HepG2 (cell line): ENCODE data around the gene NEURL2. TPM values are rescaled to one million over a fixed set of nuclear protein-coding genes. Genes with fewer than 3 reads are reported as not detected.

Source experiments
- EHMT2 ChIP-seq: fragments of 200-600 bp; sonication (generic); IDR thresholded peaks from 2 replicates; pipeline ENCODE4 v1.7.0; 2017; ENCODE audit warnings: antibody characterized with exemption, low read depth, low read length, borderline replicate concordance
- REXO4 ChIP-seq: sonication (generic); formaldehyde crosslinking; IDR thresholded peaks from 2 replicates; pipeline ENCODE4 v1.8.0; 2022; ENCODE audit warnings: missing genetic modification reagents, mild to moderate bottlenecking, borderline replicate concordance
- SIN3B ChIP-seq: fragments of 150-350 bp; IDR thresholded peaks from 2 replicates; pipeline ENCODE4 v1.6.1; 2014; ENCODE audit warnings: low read length
- SRSF9 ChIP-seq: fragments of 200-400 bp; formaldehyde crosslinking; IDR thresholded peaks from 2 replicates; pipeline ENCODE4 v1.6.1; 2018; ENCODE audit warnings: borderline replicate concordance, mild to moderate bottlenecking, low read depth, low read length; ENCODE audit not compliant: insufficient read depth, poor library complexity, severe bottlenecking
- TGIF2 ChIP-seq: IDR thresholded peaks from 2 replicates; pipeline ENCODE4 v1.6.1; 2016; ENCODE audit warnings: control low read depth, missing compliant biosample characterization
- ZFX ChIP-seq: sonication (generic); formaldehyde crosslinking; IDR thresholded peaks from 2 replicates; pipeline ENCODE4 v1.4.0; 2020; ENCODE audit warnings: mild to moderate bottlenecking, low read depth, missing genetic modification reagents, moderate library complexity
- ZNF292 ChIP-seq: sonication (generic); formaldehyde crosslinking; IDR thresholded peaks from 2 replicates; pipeline ENCODE4 v1.8.1; 2022; ENCODE audit warnings: mild to moderate bottlenecking, low read depth, missing genetic modification reagents, borderline replicate concordance
- ZNF543 ChIP-seq: sonication (generic); formaldehyde crosslinking; IDR thresholded peaks from 2 replicates; pipeline ENCODE4 v1.4.0; 2020; ENCODE audit warnings: mild to moderate bottlenecking, missing genetic modification reagents
- ZNF629 ChIP-seq: sonication (generic); formaldehyde crosslinking; conservative IDR thresholded peaks from 2 replicates; pipeline ENCODE4 v1.5.0; 2020; ENCODE audit warnings: missing genetic modification reagents
- ZNF770 ChIP-seq: sonication (generic); formaldehyde crosslinking; IDR thresholded peaks from 2 replicates; pipeline ENCODE4 v1.5.0; 2020; ENCODE audit warnings: mild to moderate bottlenecking, missing genetic modification reagents
- ZNF883 ChIP-seq: sonication (generic); formaldehyde crosslinking; IDR thresholded peaks from 2 replicates; pipeline ENCODE4 v1.5.1; 2020; ENCODE audit warnings: mild to moderate bottlenecking, missing genetic modification reagents; ENCODE audit errors: not compliant biosample characterization
- polyA plus RNA-seq, 8 experiments: library from polyadenylated mRNA; depleted of rRNA in 3 of 8; stranded (reverse) in 7 of 8; unstranded in 1 of 8; fragments of >200 nt; fragmentation: Illumina TruSeq in 4 of 8; extraction: Trizol in 4 of 8; gene quantifications; 2 replicates each; pipeline versions ENCODE4 v1.2.1 to v1.2.3, GENCODE V29; 2011 to 2016; ENCODE audit warnings: low read depth in 4 of 8, missing spikeins in 1 of 8, mixed read lengths in 1 of 8; ENCODE audit not compliant: insufficient read depth in 1 of 8
- total RNA-seq, 5 experiments: library from RNA; depleted of rRNA; stranded (reverse); fragments of >200 nt; fragmentation: Illumina TruSeq; extraction: Trizol; gene quantifications; 2 replicates each; pipeline ENCODE4 v1.2.3, GENCODE V29; 2016; ENCODE audit warnings: low read depth in 1 of 5
- TF ChIP-seq, protein P1 (sequence below), 2 experiments: sonication (generic) in 1 of 2; formaldehyde crosslinking in 1 of 2; IDR thresholded peaks; 2 replicates each; pipeline versions ENCODE4 v1.6.1 to v1.9.0; 2014 to 2022; ENCODE audit warnings: antibody characterized with exemption in 1 of 2, borderline replicate concordance in 1 of 2, inconsistent platforms in 1 of 2, low read depth in 1 of 2, missing genetic modification reagents in 1 of 2
- TF ChIP-seq, protein P2 (sequence below): sonication (generic); formaldehyde crosslinking; IDR thresholded peaks from 2 replicates; pipeline ENCODE4 v1.4.0; 2020; ENCODE audit warnings: mild to moderate bottlenecking, missing genetic modification reagents

NEURL2 gene
- total and polyA plus RNA-seq, 2 of the 13 experiments (the other 11 are each of a cell fraction or from before 2014, with no cell fraction given), result 7.2 to 9.7 TPM

GRCh38 chr20:45888681-45889080 lies 2.3 kb downstream of the NEURL2 start (continued):
- TF ChIP-seq ZNF770 (CRISPR knock-in tag) (no peak), ZFX (no peak), ZNF629 (no peak), ZNF883 (CRISPR knock-in tag) (no peak), ZNF292 (CRISPR knock-in tag) (no peak), TGIF2 (CRISPR knock-in tag) (no peak), EHMT2 (no peak), REXO4 (CRISPR knock-in tag) (no peak), ZNF543 (CRISPR knock-in tag) (no peak), SIN3B (no peak), SRSF9 (no peak)
- TF ChIP-seq, protein P1, sequence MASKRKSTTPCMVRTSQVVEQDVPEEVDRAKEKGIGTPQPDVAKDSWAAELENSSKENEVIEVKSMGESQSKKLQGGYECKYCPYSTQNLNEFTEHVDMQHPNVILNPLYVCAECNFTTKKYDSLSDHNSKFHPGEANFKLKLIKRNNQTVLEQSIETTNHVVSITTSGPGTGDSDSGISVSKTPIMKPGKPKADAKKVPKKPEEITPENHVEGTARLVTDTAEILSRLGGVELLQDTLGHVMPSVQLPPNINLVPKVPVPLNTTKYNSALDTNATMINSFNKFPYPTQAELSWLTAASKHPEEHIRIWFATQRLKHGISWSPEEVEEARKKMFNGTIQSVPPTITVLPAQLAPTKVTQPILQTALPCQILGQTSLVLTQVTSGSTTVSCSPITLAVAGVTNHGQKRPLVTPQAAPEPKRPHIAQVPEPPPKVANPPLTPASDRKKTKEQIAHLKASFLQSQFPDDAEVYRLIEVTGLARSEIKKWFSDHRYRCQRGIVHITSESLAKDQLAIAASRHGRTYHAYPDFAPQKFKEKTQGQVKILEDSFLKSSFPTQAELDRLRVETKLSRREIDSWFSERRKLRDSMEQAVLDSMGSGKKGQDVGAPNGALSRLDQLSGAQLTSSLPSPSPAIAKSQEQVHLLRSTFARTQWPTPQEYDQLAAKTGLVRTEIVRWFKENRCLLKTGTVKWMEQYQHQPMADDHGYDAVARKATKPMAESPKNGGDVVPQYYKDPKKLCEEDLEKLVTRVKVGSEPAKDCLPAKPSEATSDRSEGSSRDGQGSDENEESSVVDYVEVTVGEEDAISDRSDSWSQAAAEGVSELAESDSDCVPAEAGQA (IDR thresholded peaks at IDR 0.05; ENCODE audit: low read depth), result no peak
- TF ChIP-seq, protein P1 (CRISPR knock-in tag; IDR thresholded peaks at IDR 0.05; ENCODE audit: borderline replicate concordance), result no peak
- TF ChIP-seq, protein P2, sequence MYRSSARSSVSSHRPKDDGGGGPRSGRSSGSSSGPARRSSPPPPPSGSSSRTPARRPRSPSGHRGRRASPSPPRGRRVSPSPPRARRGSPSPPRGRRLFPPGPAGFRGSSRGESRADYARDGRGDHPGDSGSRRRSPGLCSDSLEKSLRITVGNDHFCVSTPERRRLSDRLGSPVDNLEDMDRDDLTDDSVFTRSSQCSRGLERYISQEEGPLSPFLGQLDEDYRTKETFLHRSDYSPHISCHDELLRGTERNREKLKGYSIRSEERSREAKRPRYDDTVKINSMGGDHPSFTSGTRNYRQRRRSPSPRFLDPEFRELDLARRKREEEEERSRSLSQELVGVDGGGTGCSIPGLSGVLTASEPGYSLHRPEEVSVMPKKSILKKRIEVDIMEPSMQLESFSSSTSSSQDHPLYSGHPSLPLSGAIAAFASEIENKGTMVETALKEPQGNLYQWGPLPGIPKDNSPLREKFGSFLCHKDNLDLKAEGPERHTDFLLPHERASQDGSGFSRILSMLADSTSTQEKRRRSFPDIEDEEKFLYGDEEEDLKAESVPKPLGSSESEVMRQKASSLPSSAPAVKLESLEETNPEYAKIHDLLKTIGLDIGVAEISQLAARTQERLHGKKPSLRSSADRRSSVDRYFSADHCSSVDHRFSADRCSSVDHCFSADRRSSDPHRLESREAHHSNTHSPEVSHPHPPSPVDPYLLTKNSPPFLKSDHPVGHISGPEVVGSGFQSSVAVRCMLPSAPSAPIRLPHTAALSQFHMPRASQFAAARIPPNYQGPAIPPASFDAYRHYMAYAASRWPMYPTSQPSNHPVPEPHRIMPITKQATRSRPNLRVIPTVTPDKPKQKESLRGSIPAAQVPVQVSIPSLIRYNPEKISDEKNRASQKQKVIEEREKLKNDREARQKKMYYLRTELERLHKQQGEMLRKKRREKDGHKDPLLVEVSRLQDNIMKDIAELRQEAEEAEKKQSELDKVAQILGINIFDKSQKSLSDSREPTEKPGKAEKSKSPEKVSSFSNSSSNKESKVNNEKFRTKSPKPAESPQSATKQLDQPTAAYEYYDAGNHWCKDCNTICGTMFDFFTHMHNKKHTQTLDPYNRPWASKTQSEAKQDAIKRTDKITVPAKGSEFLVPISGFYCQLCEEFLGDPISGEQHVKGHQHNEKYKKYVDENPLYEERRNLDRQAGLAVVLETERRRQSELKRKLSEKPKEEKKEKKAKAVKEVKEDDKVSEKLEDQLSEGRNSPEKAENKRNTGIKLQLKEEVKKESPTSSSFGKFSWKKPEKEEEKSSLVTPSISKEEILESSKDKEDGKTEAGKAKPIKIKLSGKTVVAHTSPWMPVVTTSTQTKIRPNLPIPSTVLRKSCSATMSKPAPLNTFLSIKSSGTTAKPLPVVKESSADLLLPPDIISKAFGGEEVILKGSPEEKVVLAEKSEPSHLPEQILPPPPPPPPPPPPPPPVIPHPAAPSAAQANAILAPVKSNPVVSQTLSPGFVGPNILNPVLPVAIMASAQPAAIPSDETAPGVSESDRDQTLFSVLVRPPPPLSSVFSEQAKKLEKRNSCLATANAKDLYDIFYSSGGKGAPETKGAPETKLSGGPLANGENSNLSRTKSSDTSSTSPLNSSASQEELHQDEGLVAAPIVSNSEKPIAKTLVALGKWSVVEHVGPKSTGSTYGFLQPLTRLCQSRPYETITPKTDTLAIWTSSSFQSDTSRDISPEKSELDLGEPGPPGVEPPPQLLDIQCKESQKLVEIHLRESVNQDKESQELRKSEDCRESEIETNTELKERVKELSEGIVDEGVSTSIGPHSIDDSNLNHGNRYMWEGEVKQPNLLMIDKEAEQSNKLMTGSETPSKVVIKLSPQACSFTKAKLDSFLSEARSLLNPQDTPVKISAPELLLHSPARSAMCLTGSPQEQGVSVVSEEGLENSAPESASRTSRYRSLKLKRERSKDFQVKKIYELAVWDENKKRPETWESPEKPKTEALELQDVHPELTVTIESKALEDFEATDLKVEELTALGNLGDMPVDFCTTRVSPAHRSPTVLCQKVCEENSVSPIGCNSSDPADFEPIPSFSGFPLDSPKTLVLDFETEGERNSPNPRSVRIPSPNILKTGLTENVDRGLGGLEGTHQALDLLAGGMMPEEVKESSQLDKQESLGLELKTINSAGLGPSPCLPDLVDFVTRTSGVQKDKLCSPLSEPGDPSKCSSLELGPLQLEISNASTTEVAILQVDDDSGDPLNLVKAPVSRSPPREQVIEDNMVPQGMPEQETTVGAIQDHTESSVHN, result peak; percentile 83; the same call in 1 of the 2 replicates
